KBM-7 (cell line): ENCODE results near the gene ARNT2.

Source experiments
- DNase-seq: peaks from one replicate; pipeline ENCODE4 v3.0.0-alpha.2; 2015
- in situ Hi-C: fragments of 300-500 bp; cut with MboI; formaldehyde crosslinking; loops from 2 replicates; pipeline ENCODE4 v1.14.3; 2020; ENCODE audit warnings: low sequenced_read_pairs, low pct_unique_long_range_greater_than_20kb, mixed read lengths

The ARNT2 gene

GRCh38 chr15:80457896-80458295, 53.7 kb downstream of the ARNT2 start:
- in situ Hi-C loops = loop anchor here (10.0 kb wide), 1 partner anchor 317 kb away; the partner anchor contains the start of gene CEMIP

GRCh38 chr15:80458580-80458979, 54.4 kb downstream of the ARNT2 start:
- DNase-seq = no peak
- in situ Hi-C loops = loop anchor here (10.0 kb wide), 1 partner anchor 316 kb away; the partner anchor contains the start of gene CEMIP

More at GRCh38 chr15:80457896-80458295, 53.7 kb downstream of the ARNT2 start:
- DNase-seq = no peak

- in situ Hi-C loops = loop anchor here (10.0 kb wide), 1 partner anchor 315 kb away; the partner anchor contains the start of gene CEMIP
- DNase-seq = no peak
Measured at GRCh38 chr15:80459380-80459779, 55.2 kb downstream of the ARNT2 start.

- in situ Hi-C loops = loop anchor here (10.0 kb wide), 1 partner anchor 315 kb away; the partner anchor contains the start of gene CEMIP
- no peak for DNase-seq
Measured at GRCh38 chr15:80459818-80460217, 55.6 kb downstream of the ARNT2 start.

GRCh38 chr15:80461356-80462095, 57.3 kb downstream of the ARNT2 start:
- in situ Hi-C loops = no loop called here
- DNase-seq = peak; percentile 19

- DNase-seq = no peak
- in situ Hi-C loops = no loop called here
Measured at GRCh38 chr15:80462111-80462510, 57.9 kb downstream of the ARNT2 start.

GRCh38 chr15:80462836-80463512, 58.8 kb downstream of the ARNT2 start:
- no peak for DNase-seq
- in situ Hi-C loops = no loop called here

- no peak for DNase-seq
- in situ Hi-C loops = no loop called here
Measured at GRCh38 chr15:80464951-80465625, 60.9 kb downstream of the ARNT2 start.

- in situ Hi-C loops = no loop called here
- DNase-seq = no peak
Measured at GRCh38 chr15:80465626-80466005, 61.4 kb downstream of the ARNT2 start.

GRCh38 chr15:80466543-80466942, 62.4 kb downstream of the ARNT2 start:
- in situ Hi-C loops = no loop called here

GRCh38 chr15:80467311-80467714, 63.1 kb downstream of the ARNT2 start:
- no peak for DNase-seq
- in situ Hi-C loops = no loop called here

More at GRCh38 chr15:80466543-80466942, 62.4 kb downstream of the ARNT2 start:
- DNase-seq = no peak

GRCh38 chr15:80468796-80469195, 64.6 kb downstream of the ARNT2 start:
- in situ Hi-C loops = no loop called here
- no peak for DNase-seq

- no peak for DNase-seq
- in situ Hi-C loops = no loop called here
Measured at GRCh38 chr15:80471881-80472280, 67.7 kb downstream of the ARNT2 start.

GRCh38 chr15:80473286-80474223, 69.4 kb downstream of the ARNT2 start:
- DNase-seq = no peak
- in situ Hi-C loops = no loop called here

GRCh38 chr15:80474224-80475215, 70.3 kb downstream of the ARNT2 start:
- no peak for DNase-seq
- in situ Hi-C loops = no loop called here

- in situ Hi-C loops = no loop called here
- peak; percentile 17 for DNase-seq
Measured at GRCh38 chr15:80475572-80475971, 71.4 kb downstream of the ARNT2 start.

GRCh38 chr15:80476036-80476435, 71.9 kb downstream of the ARNT2 start:
- in situ Hi-C loops = no loop called here
- no peak for DNase-seq

- in situ Hi-C loops = no loop called here
Measured at GRCh38 chr15:80478075-80478474, 73.9 kb downstream of the ARNT2 start.

More at GRCh38 chr15:80478075-80478474, 73.9 kb downstream of the ARNT2 start:
- no peak for DNase-seq
